GM21447 (cell line): ENCODE data around the gene PFKFB4.
"Not testable (repeated sequence)": the region's sequence is repeated elsewhere in the genome, so short reads cannot be mapped to it uniquely, and the experiment has no call there.

Experiments
- ATAC-seq: cut with Tn5 transposase; IDR thresholded peaks from one replicate; pipeline ENCODE4 v1.9.1; 2021; ENCODE audit not compliant: unreplicated experiment

Gene PFKFB4

DNA sequence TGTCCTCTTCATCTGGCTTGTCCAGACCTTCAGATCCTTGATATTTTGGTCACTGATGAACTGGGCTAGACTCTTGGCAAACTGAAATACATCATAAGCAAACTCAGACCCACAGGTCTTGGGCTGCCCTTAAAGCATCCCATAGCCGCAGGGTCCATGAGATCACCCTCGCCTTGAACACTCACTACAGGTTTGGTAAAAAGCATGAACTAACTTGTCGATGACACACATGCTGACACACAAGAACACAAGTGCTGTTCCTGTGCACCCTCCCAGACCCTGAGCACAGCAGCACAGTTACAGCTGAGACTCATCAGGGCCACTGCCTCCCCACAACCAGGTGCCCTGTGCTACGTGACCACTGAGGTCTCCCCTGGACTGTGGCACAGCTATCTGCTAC is 21.0 kb downstream of the PFKFB4 start:
- ATAC-seq, result no peak

DNA sequence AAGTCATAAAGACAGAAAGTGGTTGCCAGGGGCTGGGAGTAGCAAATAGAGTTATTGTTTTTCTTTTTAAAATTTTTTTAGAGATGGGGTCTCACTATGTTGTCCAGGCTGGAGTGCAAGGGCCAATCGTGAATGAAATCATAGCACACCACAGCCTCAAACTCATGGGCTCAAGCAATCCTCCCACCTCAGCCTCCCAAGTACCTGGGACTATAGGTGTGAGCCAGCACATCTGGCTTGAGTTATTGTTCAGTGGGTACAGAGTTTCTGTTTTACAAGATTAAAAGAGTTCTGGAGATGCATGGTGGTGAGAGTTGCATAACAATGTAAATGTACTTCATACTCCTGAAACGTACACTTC is 23.6 kb downstream of the PFKFB4 start:
- no peak for ATAC-seq

DNA sequence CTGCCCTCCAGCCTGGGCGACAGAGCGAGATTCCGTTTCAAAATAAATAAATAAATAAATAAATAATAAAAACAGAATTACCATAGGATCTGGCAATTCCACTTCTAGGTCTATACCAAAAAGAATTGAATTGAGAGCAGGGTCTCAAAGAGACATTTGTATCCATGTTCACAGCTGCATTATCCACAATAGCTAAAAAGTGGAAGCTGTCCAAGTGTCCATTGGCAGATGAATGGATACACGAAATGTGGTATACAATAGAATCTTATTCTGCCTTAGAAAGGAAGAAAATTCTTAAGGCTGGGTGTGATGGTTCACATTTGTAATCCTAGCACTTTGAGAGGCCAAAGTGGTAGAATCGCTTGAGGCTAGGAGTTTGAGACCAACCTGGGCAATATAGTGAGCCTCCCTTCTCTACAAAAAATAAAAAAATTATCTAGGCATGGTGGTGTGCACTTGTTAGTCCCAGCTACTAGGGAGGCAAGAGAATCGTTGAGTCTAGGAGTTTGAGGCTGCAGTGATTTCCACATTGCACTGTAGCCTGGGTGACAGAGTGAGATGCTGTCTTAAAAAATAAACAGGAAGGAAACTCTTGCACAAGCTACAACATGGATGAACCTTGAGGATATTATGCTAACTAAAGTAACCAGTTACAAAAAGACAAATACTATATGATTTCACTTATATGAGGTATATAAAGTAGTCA is 24.2 kb downstream of the PFKFB4 start:
- ATAC-seq, result no peak

DNA sequence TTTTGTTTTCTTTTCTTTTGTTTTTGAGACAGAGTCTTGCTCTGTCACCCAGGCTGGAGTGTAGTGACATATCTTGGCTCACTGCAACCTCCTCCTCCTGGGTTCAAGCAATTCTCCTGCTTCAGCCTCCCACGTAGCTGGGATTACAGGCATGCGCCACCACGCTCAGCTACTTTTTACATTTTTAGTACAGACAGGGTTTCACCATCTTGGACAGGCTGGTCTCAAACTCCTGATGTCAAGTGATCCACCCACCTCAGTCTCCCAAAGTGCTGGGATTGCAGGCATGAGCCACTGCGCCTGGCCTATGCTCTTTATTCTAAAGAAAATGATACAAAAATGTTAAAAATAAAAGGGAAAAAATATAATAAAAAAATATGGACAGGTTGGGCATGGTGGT is 25.9 kb downstream of the PFKFB4 start:
- ATAC-seq, result not testable (repeated sequence)

DNA sequence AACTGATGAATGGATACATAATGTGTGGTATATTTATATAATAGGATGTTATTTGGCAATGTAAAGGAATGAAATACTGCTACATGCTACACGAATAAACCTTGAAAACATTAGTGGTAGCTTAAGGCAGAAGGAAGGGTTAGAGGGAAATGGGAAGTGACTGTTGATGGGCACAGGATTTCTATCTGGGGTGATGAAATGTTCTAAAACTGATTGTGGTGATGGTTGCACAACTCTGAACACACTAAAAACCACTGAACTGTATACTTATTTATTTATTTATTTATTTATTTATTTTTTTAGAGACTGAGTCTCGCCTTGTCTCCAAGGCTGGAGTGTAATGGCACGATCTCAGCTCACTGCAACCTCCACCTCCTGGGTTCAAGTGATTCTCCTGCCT is 27.8 kb downstream of the PFKFB4 start:
- ATAC-seq, result no peak

DNA sequence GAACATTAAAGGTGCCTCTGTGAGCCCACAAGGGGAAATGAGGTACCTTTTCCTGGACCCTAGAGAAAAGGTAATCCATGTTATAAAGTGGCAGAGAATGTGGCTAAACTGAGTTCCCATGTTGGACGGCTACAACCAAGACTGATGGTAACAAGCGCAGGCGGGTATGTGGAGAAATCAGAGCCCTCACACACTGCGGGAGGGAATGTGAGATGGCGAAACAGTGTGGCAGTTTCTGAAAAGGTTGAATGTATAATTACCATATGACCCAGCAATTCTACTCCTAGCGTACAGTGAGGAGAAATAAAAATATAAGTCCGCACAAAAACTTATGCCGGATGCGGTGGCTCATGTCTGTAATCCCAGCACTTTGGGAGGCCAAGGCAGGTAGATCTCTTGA is 28.6 kb downstream of the PFKFB4 start:
- ATAC-seq, result no peak

DNA sequence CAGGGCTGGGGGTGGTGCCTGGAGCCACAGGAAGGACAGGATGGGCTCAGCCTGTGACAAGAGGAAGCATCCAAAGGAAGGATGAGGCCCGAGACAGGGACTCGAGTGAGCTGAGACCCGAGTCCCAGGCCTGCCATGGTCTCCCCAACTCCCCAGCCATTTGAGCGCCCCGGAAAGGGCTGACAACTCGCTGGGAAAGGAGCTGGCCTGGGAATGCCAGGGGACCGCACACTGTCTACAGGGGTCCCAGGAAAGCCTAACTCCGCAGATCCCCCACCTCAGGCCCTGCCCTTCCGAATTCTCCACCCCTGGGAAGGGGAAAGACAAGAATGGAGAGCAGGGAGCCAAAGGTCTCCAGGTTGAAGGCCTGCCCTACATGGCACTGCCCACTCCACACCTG is 31.6 kb downstream of the PFKFB4 start:
- no peak for ATAC-seq

DNA sequence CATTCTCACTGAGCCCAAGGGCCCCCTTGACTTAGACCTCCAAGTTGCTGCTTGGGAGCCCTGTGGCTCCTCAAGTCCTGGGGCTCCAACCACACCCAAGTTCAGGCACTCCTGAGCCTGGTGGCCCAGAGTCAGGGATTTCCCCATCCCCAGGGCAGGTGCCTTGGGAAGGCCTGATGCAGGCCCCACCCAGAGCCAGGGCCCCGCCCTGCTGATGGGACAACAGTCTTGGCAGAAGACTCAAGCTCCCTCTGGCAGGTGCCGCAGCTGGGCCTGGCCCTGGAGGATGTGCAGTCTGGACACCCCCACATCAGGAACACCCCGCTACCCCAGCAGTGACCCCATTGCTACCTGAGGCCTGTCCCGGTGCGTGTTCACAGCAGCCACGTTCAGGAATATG is 35.0 kb downstream of the PFKFB4 start:
- ATAC-seq, result no peak

DNA sequence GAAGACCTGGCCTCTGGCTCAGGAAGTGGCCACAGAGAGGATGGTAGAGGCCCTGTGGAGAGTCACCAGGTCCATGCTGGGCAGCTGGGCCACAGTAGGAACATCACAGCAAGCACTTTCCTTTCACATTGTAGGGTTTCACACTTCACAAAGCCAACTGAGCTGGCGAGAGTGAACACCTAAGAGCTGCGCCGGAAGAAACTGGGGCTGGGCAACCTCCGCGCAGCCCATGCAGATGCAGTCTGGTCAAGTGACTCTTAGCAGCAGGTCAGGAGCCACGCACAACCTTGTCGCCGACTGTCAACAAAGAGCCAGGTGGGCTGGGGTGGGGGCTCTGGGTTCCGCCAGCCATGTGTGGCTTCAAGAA is 37.3 kb downstream of the PFKFB4 start:
- no peak for ATAC-seq

DNA sequence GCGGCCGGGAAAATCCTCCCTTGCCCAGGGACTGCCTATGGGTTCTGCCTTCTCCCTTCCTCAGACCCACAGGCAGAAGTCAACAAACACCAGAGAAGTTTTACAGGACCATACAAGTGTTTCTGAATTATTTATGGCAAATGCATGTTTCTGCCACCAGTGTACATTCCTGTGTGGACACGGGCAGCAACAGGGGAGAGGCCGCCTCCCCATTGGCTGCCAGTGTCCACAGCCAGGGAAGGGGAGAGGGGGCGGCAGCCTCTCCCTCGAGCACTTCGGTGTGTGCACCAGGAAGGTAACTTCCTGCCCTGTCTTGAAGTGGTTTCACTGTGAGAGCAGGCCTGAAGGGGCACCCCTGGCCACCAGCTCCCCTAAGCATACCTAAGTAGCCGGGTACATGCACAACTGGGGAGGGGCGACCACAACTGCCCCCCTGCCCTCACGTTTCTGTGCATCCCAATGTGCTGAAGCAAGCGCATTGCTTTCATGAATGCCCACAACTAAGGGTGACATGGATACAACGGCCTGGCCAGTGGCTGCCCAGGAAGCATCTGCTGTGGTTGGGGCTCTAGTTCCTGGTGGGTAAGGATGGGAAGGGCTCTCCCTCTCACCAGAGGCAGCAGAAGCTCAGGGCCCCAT is 37.8 kb downstream of the PFKFB4 start:
- no peak for ATAC-seq

DNA sequence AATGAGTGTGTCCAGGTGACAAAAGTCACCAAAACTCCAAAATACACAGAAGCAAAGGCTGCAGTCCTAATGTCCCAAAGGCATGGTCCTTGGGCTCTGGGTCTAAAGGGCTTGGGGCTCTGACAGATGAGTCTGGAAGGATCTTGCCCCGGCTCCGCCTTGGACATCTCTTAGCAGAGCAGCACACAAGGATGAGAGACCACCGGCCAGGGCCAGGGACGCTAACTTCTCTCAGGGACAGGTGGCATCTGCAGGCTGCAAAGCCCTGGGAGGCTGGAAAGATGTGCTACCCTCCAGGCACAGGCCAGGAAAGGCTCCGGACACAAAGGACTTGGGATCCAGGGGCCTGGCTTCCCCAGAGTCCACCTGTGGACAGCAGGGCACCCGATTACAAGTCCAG is 38.5 kb downstream of the PFKFB4 start:
- ATAC-seq, result no peak

DNA sequence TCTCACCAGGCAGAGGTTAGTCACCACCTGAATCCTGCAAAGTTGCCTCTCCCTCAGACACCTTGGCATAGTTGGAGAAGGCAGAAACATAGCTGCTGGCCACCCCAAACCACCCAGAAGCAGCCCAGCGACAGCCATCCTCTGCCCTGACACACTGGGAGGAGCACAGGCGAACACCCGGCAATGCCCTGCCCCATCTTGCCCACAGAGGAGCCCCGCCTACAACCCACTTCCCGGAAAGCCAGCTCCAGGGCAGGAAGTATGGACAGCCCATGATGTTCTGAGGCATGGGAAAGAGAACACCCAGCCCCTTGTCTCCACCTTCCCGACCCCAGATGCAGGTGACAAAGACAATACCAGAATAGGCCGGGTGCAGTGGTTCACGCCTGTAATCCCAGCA is 40.0 kb downstream of the PFKFB4 start:
- ATAC-seq, result no peak

DNA sequence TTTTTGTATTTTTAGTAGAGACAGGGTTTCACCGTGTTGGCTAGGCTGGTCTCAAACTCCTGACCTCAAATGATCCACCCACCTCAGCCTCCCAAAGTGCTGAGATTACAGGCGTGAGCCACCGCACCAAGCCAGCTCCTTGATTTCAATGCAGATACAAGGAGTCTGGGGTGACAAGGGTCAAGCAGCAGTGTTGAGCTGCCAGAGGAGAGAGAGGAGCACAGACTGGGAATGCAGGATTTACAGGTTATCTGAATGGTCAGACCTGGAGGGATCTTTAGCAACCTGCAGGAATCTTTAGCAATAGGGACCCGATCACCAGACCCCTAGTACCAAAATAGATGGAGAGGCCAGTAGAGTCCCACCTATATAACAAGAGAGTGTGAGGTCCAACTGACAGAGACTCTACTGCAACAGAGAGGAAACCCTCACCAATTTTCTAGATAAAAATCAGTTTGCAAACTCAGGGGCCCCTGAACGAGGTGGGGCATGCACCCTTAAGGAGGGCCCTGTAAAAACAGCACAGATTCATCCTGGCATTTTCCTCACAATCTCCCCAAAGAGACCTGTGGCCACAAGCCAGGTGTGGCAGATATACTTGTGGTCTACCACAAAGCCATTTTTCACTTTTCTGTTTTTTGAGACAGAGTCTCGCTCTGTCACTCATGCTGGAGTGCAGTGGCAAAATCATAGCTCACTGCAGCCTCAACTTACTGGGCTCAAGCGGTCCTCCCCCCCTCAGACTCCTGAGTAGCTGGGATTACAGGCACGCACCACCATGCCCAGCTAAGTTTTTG is 42.0 kb downstream of the PFKFB4 start:
- ATAC-seq, result no peak

DNA sequence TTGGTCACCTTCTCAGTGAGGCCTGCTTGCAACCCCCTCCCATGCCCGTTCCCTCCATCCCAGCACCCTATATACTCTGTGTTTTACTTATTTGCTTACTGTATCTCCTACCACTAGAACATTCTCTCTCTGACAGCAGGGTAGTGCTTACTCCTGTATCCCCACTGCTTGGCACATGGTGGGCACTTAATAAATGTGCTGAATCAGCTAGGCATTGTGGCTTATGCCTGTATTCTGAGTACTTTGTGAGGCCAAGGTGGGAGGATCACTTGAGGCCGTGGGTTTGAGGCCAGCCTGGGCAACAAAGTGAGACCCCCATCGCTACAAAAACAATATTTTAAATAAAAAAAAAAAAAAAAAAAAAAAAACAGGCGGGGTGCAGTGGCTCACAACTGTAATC is 45.1 kb downstream of the PFKFB4 start:
- no peak for ATAC-seq

DNA sequence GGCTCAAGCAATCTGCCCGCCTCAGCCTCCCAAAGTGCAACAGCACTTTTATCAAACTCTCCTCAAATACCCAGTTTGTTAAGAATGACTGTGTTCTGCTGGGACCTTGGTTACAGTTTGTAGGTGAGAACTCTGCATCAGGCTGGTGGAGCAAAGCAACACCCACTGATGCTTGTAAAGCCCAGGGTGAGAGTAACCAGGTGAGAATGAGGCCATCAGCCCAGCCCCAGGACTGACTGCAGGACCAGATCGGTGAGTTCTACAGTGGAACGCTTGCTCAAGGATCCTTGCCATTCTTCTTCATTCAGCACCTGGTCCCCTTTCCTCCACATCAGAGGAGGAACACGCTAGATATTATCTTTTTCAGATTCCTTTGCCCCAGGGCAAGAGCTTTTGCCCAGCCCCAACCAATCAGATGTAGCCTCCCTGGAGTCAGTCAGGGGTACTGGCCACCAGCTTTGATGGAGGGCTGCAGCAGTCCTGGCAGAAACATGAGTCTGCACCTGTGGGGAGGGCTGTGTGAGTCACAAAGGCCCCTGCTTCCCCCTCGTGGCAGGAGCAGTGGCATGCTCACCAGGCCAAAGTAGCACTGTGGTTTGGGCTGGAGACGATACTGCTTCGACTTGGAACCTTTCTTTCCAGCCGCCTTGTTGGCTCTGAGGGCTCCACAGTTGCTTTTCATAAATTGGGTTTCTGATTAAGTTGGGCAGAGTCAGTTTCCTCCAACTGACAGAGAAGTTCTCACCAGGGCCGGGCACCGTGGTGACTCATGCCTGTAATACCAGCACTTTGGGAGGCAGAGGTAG is 49.1 kb downstream of the PFKFB4 start:
- peak; percentile 65 for ATAC-seq

DNA sequence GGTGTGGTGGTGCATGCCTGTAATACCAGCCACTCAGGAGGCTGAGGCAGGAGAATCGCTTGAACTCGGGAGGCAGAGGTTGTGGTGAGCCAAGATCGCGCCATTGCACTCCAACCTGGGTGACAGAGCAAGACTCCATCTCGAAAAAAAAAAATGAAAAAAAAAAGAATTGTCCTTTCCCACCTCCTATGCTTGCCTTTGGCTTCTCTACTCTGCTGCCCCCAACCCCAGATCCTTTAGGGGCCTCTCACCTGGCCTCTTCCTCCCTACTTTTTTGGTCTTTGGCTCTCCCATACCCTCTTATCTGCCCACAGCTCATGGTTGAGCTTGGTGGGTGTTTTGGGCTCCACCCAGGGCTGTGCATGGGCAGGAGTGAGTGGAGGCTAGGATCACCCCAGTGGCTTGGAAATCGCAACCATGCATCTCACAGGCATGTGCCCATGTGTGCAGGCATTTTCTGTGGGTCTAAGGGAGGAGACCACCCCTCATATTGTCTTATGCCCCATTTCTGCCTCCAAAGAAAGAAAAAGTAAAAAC is 50.6 kb downstream of the PFKFB4 start:
- ATAC-seq, result no peak

DNA sequence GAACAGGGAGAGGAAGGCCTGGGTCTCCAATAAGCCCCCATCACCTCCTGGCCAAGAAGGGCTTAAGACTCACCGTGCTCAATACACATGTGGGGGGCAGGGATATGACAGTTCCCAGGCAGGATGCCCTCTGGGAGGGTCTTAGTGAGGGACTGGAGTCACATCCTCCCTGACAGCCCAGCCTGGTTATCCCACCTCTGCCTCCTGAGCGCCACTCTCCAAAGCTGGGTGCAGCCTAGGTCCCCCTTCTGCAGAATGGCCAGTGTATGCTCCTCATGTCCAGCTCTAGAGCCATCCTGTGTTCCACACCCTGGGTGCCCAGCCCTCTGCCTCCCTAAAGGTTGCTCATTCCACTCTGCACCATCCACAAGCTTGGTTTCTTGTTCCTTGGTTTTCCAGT is 51.5 kb downstream of the PFKFB4 start:
- ATAC-seq, result no peak

DNA sequence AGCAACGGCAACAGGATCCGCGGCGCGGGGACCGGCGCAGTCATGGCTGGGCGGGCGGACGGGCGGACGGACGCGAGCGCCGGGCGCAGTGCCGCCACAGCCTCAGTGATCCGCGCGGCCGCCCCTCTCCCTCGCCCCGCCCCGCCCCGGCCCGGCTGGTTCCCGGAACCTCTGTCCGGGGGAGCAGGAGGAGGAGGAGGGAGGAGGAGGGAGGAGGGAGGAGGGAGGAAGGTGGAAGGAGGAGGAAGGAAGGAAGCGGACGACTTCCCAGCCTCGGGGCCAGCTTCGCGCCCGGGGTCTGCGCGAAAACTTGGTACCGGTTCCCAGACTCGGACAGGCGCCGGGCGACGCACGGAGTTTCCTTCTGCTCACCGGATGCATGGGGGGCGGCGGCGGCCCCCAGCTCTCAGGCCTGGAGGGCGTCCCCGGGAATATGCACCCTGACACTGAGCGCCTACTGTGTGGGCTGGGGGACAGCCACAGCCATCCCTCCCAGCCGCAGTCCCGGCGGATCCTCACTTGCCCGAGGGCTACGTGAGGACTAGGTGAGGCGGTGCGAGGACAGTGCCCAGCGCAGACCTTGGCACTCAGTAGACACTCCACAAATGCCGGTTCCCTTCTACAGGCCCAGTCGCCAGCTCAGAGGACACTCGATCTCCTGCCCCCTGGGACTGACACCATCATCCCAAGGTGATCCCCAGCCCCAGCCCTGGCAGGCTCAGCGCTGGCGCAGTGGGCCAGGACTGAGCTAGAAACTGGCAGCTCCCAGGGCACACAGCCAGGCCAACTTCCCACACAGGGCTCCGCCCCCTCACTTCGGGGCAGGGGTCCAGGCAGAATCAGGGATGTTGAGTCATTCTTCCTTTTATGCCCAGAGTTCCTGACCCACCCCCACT is 52.3 kb downstream of the PFKFB4 start, which contains the start of gene SHISA5:
Gene SHISA5, minus strand, starts transcription at position 124 of the 896 bp plus-strand sequence. Its CDS starts 80 bp downstream, at position 44.
- peak; percentile 47 for ATAC-seq

DNA sequence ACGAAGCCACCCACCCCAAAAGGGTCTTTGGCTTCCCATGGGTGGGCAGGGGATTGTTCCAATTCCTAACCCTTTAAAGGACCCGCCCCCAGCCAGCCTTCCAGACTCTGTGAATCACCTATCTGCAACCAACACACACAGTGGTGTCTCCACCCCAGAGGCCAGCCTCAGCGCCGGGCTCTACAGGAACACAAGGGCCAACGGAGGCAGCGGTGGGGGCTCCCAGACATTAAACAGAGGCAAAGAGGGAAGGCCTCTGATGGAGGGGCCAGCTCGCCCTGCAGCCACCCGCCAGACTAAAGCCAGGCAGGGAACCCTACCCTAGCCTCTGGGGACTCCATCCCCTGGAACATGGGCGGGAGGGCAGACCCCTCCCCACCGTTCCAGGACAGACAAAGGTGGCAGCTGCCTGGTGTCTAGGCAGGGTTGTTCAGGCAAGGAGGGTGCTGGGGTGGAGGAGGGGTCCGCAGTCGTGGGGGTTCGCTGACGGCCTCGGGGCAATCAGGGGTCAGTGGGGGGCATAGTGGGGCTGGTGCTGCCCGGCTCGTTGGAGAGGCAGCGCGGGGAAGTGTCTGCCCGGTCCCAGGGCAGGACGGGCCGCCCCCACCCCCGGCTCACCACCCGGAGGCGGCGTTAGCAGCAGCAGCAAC is 53.1 kb downstream of the PFKFB4 start:
- ATAC-seq, result no peak
